Body of pancreas (tissue), 4 donors: Measurements from ENCODE around the gene TGM2.

Experiments used
- POLR2A ChIP-seq, 3 donors: fragments of 450-650 bp; IDR thresholded peaks; one replicate each; pipeline ENCODE4 v1.6.1; 2016; ENCODE audit warnings: antibody characterized with exemption in 3 of 3, mild to moderate bottlenecking in 2 of 3
- TF ChIP-seq, protein P1 (sequence below), 7 experiments: fragments of 450-650 bp in 4 of 7; fragments of 200-600 bp in 3 of 7; sonication (generic) in 3 of 7; IDR thresholded peaks; one replicate each; pipeline ENCODE4 v1.5.1; 2016 to 2019; ENCODE audit warnings: antibody characterized with exemption in 7 of 7

DNA sequence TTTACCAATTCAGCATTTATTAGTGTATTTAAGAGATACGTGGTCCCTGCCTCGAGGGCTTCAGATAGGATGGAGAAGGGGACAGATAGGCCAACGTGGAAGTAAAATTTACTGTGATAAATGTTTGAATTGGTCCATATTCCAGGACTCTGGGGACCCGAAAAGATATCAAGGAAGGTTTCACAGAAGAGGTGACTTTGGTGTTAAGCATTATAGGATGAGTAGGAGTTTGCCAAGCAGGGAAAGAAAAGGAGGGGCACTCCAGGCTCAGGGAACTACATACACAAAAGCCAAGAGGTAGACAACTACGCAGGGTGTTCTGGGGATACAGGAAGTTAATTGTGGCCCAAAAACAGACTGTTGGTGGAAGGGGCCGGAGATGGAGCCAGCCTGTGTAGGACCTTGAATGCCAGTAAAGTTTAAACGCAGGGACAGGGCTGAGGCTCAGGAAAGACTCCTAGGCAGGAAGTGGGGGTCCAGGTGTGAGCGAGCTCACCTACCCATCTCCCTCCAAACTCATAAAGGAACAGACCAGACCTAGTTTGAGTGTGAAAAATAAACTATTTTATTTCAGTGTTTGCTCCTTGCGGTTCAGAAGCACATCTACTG is 37.0 kb downstream of the TGM2 start:
- TF ChIP-seq POLR2A (IDR thresholded peaks at IDR 0.05): no peak
- TF ChIP-seq, protein P1, sequence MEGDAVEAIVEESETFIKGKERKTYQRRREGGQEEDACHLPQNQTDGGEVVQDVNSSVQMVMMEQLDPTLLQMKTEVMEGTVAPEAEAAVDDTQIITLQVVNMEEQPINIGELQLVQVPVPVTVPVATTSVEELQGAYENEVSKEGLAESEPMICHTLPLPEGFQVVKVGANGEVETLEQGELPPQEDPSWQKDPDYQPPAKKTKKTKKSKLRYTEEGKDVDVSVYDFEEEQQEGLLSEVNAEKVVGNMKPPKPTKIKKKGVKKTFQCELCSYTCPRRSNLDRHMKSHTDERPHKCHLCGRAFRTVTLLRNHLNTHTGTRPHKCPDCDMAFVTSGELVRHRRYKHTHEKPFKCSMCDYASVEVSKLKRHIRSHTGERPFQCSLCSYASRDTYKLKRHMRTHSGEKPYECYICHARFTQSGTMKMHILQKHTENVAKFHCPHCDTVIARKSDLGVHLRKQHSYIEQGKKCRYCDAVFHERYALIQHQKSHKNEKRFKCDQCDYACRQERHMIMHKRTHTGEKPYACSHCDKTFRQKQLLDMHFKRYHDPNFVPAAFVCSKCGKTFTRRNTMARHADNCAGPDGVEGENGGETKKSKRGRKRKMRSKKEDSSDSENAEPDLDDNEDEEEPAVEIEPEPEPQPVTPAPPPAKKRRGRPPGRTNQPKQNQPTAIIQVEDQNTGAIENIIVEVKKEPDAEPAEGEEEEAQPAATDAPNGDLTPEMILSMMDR (IDR thresholded peaks at IDR 0.05): no peak
